Smooth muscle cell of the umbilical artery (primary cell): ENCODE measurements around the gene CBL. TPM values are rescaled to one million over a fixed set of nuclear protein-coding genes. Genes with fewer than 3 reads are reported as not detected.

Experiments
- total RNA-seq: library from RNA; depleted of rRNA; stranded (reverse); fragments of >200 nt; gene quantifications from 2 replicates; pipeline ENCODE4 v1.2.3, GENCODE V29; 2014

CBL gene
- 12.2 and 25.3 TPM in 2 replicates for total RNA-seq

DNA sequence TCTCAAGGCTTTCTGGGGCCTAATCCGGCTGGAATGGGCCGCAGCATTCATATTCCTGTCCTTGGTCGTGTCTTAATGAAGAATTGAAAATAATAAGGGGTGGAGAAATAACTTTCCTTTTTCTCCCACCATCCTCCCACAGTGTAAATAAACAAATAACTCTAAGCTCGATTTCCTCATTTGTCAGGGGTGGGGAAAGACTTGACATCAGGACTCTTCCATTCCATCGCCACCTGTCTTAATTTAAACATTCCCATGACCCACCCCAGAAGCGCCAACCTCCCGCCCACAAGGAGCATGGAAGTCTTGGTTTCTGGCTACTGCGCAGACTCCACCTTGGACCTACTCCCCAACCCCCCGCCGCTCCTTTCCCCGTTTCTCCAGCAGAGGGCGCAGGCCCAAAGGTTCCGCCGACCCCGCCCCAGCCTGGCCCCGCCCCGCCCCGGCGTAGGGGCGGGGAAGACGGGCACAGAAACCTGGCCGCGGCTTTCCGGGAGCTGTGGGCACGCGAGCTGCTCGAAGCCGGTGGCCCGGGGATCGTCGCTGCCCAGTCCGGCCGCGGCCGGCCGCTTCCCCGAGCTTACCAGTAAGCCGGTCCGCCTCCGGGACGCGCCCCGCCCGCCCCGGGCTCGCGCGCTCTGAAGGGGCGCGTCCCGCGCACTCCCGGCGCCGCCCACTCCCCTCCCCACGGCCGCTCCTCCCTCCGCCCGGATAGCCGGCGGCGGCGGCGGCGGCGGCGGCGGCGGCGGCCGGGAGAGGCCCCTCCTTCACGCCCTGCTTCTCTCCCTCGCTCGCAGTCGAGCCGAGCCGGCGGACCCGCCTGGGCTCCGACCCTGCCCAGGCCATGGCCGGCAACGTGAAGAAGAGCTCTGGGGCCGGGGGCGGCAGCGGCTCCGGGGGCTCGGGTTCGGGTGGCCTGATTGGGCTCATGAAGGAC is at the start of gene CBL:
CBL (plus strand) TSS at position 766 of the 937 bp plus-strand sequence; CDS start at position 845, 79 bp downstream.

DNA sequence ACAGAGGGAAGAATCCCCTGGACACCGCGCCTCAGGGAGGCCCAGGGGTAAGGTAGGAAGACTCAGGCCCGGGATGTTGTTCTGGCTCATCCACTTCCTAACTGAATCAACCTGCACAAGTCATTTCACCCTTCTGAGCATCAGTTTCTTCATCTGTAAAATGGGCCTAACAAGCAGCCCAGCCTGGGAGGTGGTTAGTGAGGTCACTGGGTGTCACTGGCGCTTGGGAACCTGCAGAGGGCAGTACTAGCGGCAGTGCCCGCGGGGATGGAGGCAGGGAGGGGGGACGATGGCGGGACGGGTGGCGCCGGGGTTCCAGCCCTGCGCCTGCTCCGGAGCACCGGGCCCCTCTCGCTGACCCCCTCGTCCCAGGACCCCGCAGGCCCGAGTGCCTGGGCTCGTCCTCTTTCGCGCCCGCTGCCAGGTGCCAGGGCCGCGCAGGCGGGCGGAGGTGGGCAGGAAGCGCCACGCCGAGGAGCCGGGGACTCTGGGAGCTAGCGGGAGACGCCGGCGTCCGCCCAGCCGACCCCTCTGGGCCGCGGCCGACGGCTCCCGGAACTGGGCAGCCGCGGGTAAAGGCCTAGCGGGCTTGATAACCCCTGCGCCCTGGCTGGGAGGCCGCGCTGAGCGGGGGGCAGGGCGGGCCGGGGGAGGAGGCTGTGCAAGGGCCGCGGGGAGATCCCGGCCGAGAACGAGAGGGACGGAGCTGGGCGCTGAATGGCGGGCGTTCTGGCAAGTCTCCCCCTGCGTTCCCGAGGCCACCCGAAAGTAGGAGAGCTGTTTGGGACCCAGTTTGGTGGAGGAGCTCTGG is 37.5 kb upstream of the CBL start, which contains the start of gene NLRX1:
NLRX1 (plus strand) TSS at position 255 of the 811 bp plus-strand sequence. CDS start 2,679 bp downstream, outside the sequence.

DNA sequence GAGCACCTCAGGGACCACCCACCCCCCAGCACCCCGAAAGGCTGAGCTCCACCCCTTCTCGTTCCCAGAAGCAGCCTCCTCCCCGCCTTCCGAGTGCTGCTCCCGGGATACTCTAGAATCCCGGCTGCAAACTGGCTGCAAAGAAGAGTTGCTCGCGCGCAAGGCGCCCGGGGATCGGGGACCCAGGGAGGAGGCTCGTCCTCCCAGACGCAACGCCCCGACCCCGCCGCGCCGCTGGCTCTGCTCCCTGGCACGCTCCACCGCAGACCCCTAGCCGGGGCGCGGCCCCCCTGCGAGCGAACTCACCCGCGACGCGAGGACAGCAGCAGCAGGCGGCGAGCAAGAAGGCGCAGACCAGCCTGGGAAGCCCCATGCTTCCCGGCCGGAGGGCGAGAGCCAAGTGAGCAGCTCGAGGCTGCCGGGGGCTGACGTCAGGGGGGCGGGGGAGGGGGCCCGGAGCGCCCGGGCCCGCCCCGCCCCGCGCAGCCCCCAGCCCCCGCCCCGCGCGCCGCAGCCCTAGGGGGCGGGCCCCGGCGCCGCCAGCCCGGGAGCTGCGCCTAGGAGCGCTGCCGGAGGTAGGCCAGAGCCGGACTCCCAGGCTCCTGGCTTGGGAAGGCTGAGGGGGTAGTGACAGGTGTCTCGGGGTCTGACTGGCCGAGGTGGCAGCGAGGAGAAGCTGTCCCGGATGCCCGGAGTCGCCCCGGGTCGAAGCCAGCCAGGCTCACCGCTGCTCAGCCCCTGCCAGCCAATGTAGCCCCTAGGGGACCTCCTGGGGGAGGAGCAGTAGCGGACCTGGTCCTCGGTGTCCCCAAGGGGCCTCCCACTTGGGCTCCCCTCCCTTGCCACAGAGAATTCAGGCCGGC is 110.8 kb downstream of the CBL start, which contains the start of gene MCAM:
MCAM (minus strand) TSS at position 402 of the 863 bp plus-strand sequence; CDS start at position 373, 29 bp downstream.

DNA sequence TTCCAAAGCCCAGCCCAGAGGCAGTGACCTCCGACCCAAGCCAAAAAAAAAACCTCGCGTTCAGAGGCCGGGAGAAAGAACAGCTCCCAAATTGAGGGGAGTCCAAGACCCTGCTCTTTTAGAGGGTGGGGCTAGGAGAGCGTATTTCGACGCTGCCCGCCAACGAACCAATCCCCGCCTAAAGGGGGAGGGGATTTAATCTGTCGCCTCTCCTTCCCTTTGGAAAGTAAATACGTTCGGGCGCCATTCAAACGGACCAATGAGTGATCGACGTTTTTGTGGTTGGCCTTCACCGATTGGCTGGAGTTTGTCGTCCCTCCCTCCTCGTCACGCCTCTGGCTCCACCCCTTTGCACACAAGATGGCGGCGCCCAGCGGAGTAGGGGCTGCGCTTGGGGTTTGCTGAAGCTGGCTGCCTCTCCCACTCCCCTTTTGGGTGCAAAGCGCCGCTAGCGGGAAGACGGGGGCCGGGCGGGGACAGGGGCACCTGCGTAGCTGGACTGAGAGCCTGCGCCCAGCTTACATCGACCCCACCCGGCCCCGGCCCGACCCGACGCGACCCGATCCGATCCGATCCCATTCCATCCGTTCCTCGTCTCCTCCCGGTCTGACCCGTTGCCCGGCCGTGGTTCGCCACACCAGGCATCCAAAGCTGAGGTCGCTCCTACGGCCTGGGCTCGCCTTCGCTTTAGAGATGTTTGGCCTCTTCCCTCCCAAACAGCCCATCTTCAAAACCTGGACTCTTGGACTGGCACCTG is 128.2 kb downstream of the CBL start, which contains the start of gene RNF26:
RNF26 (plus strand) TSS at position 354 of the 757 bp plus-strand sequence. CDS start 596 bp downstream, outside the sequence.

DNA sequence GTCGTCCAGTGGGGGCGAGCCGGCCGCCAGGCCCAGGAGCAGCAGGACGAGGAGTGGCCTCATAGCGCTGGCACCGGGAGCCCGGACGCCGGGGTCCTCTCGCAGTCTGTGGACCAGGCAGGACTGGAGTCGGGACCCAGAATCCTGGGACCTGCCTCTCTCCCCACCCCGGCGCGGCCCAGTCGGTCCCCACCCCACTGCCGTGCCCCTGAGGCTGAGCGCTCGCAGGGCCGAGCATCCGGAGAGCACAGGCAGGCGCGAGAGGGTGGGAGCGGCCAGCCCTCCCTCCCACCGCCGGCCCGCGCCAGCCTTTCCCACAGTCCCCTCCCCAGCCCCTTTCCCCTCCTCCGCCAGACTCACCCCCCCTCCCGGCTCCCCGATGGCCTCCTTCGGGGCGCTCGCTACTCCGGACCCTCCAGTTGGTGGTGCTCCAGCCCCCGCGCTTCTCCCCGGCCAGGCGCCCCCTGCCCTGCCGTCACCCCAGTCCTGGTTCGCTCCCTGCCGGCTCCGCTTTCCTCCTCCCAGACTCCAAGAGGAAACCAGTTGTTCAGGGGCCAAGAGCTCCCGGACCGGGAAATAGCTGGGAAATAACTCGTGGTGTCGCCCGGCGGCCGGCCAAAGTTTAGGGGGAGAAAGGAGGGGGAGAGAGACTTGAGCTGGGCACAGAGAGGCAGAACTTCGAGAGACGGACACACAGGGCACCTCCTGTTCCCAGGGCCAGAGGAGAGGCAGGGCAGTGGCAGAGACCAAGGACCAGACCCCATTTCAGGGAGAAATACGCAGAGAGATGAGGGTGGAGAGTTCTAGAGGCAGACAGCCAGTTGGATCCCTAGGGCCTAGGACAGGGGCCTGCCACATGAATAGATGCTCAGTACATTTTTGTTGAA is 134.4 kb downstream of the CBL start, which contains the start of gene C1QTNF5:
C1QTNF5 (minus strand) TSS at position 549 of the 887 bp plus-strand sequence; CDS start at position 63, 486 bp downstream.

DNA sequence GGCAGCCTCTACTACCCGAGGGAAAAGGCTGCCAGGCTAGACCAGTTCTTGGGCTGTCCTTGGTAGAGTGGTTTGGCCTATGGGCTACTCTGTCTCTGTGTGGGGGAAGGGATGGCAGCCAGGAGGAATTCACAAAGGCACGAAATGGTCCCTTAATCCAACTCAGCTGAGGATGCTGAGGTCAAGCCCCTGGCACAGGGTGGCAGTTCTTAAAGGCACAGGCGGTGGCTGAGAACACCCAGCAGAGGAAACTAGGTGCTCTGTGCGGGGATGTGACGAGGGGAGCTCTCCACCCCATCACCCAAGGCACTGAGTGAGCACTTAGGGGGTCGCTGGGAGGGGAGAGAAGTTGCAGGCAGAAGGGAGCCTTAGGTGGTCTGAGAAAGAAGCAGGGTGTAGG is 140.5 kb downstream of the CBL start, which contains the start of gene MFRP:
MFRP (minus strand) TSS at position 101 of the 400 bp plus-strand sequence. CDS start 192 bp downstream, outside the sequence.

Other genes with a start within 250 kb of the CBL start
- not detected in 2 replicates for gene FOXR1, start 234.6 kb upstream of the CBL start, total RNA-seq
- gene CENATAC, start 208.2 kb upstream of the CBL start, total RNA-seq: 22.1 and 30.6 TPM in 2 replicates
- gene RPS25, start 188.0 kb upstream of the CBL start, total RNA-seq: 921 and 1,482 TPM in 2 replicates
- gene TRAPPC4, start 187.6 kb upstream of the CBL start, total RNA-seq: 105 and 115 TPM in 2 replicates
- gene SLC37A4, start 175.5 kb upstream of the CBL start, total RNA-seq: 13.7 and 13.9 TPM in 2 replicates
- gene HYOU1, start 149.1 kb upstream of the CBL start, total RNA-seq: 282 and 311 TPM in 2 replicates
- 21.5 and 23.5 TPM in 2 replicates for gene VPS11, start 138.5 kb upstream of the CBL start, total RNA-seq
- gene HMBS, start 121.5 kb upstream of the CBL start, total RNA-seq: 16.0 and 16.9 TPM in 2 replicates
- 16.0 and 34.1 TPM in 2 replicates for gene DPAGT1, start 104.5 kb upstream of the CBL start, total RNA-seq
- gene C2CD2L, start 99.0 kb upstream of the CBL start, total RNA-seq: 5.0 and 5.5 TPM in 2 replicates
- gene HINFP, start 84.8 kb upstream of the CBL start, total RNA-seq: 13.7 and 16.1 TPM in 2 replicates
- under 0.01 and 0.32 TPM in 2 replicates for gene ABCG4, start 57.3 kb upstream of the CBL start, total RNA-seq
- 12.9 and 14.0 TPM in 2 replicates for gene NLRX1, start 37.6 kb upstream of the CBL start, total RNA-seq
- gene NHERF4, start 20.9 kb upstream of the CBL start, total RNA-seq: not detected in 2 replicates
- 108 and 256 TPM in 2 replicates for gene MCAM, start 110.8 kb downstream of the CBL start, total RNA-seq
- gene RNF26, start 128.2 kb downstream of the CBL start, total RNA-seq: 5.6 and 13.2 TPM in 2 replicates
- 9.3 and 18.4 TPM in 2 replicates for gene C1QTNF5, start 134.5 kb downstream of the CBL start, total RNA-seq
- gene MFRP, start 140.4 kb downstream of the CBL start, total RNA-seq: not detected in 2 replicates
- gene USP2, start 175.4 kb downstream of the CBL start, total RNA-seq: 0.88 TPM in 1 of 2 replicates, not detected in the other
- 429 and 713 TPM in 2 replicates for gene THY1, start 216.8 kb downstream of the CBL start, total RNA-seq